ENCODE data around the gene SOD1. TPM values are rescaled to one million over a fixed set of nuclear protein-coding genes. Genes with fewer than 3 reads are reported as not detected.
A peak's percentile ranks its signal among the peaks of the same experiment; 100 is the strongest.

Gene SOD1
- total RNA-seq, 1 donor from 2014 or later, result 164 TPM

GRCh38 chr21:31618696-31619430, 40.6 kb upstream of the SOD1 start:
- Mint-ChIP-seq H3K36me3 (ENCODE audit: insufficient read depth) (no peaks in the 10 kb centered on the region), H3K27me3 (no peaks in the 10 kb centered on the region), H3K27ac (no peak overlapping the region), H3K4me1 (ENCODE audit: low read depth) (no peaks in the 10 kb centered on the region), H3K4me3 (ENCODE audit: low read depth) (no peak overlapping the region), H3K9me3 (ENCODE audit: low read depth) (no peaks in the 10 kb centered on the region)
- TF ChIP-seq CTCF (IDR thresholded peaks at IDR 0.05; ENCODE audit: unreplicated experiment), result no peak
- no peak for DNase-seq (ENCODE audit: low spot score, unreplicated experiment)

- H3K27ac Mint-ChIP-seq, result no peak overlapping the region
- no peaks in the 10 kb centered on the region for H3K36me3 Mint-ChIP-seq (ENCODE audit: insufficient read depth)
- no peaks in the 10 kb centered on the region for H3K9me3 Mint-ChIP-seq (ENCODE audit: low read depth)
- H3K4me1 Mint-ChIP-seq (ENCODE audit: low read depth), result no peaks in the 10 kb centered on the region
- no peaks in the 10 kb centered on the region for H3K27me3 Mint-ChIP-seq
- no peak overlapping the region for H3K4me3 Mint-ChIP-seq (ENCODE audit: low read depth)
- DNase-seq (ENCODE audit: low spot score, unreplicated experiment), result no peak
- no peak for TF ChIP-seq CTCF (IDR thresholded peaks at IDR 0.05; ENCODE audit: unreplicated experiment)
Measured at GRCh38 chr21:31622397-31622796, 37.1 kb upstream of the SOD1 start.

GRCh38 chr21:31623664-31624063, 35.8 kb upstream of the SOD1 start:
- peak; percentile 20 for TF ChIP-seq CTCF (IDR thresholded peaks at IDR 0.05; ENCODE audit: unreplicated experiment)
- Mint-ChIP-seq H3K27ac (no peak overlapping the region), H3K9me3 (ENCODE audit: low read depth) (no peaks in the 10 kb centered on the region), H3K36me3 (ENCODE audit: insufficient read depth) (no peaks in the 10 kb centered on the region), H3K4me1 (ENCODE audit: low read depth) (no peaks in the 10 kb centered on the region), H3K27me3 (no peaks in the 10 kb centered on the region), H3K4me3 (ENCODE audit: low read depth) (no peak overlapping the region)
- DNase-seq (ENCODE audit: low spot score, unreplicated experiment), result no peak

- H3K4me3 Mint-ChIP-seq (ENCODE audit: low read depth), result no peak overlapping the region
- no peaks in the 10 kb centered on the region for H3K4me1 Mint-ChIP-seq (ENCODE audit: low read depth)
- no peak for TF ChIP-seq CTCF (IDR thresholded peaks at IDR 0.05; ENCODE audit: unreplicated experiment)
- no peaks in the 10 kb centered on the region for H3K9me3 Mint-ChIP-seq (ENCODE audit: low read depth)
- no peaks in the 10 kb centered on the region for H3K27me3 Mint-ChIP-seq
- H3K27ac Mint-ChIP-seq, result no peak overlapping the region
- no peak for DNase-seq (ENCODE audit: low spot score, unreplicated experiment)
- no peaks in the 10 kb centered on the region for H3K36me3 Mint-ChIP-seq (ENCODE audit: insufficient read depth)
Measured at GRCh38 chr21:31624181-31624580, 35.3 kb upstream of the SOD1 start.

- Mint-ChIP-seq H3K9me3 (ENCODE audit: low read depth) (no peaks in the 10 kb centered on the region), H3K27ac (no peak overlapping the region), H3K4me1 (ENCODE audit: low read depth) (no peaks in the 10 kb centered on the region), H3K36me3 (ENCODE audit: insufficient read depth) (no peaks in the 10 kb centered on the region), H3K4me3 (ENCODE audit: low read depth) (no peak overlapping the region), H3K27me3 (no peaks in the 10 kb centered on the region)
- DNase-seq (ENCODE audit: low spot score, unreplicated experiment), result no peak
- TF ChIP-seq CTCF (IDR thresholded peaks at IDR 0.05; ENCODE audit: unreplicated experiment), result no peak
Measured at GRCh38 chr21:31624961-31625491, 34.5 kb upstream of the SOD1 start.
